WTC11 (cell line): Measurements from ENCODE around the gene PMAIP1. TPM values are rescaled to one million over a fixed set of nuclear protein-coding genes. Genes with fewer than 3 reads are reported as not detected.
"Not testable (repeated sequence)": the region's sequence is repeated elsewhere in the genome, so short reads cannot be mapped to it uniquely, and the experiment has no call there.

Experiments used
- ATAC-seq: fragments of 200-7000 bp; cut with Tn5 transposase; 2 replicates; pipeline ENCODE4 v1.10.0; 2021; ENCODE audit warnings: mild to moderate bottlenecking, moderate library complexity
- CTCF ChIA-PET: fragments of 300-600 bp; sonication (Branson Sonifier 250); formaldehyde crosslinking; loops from one replicate; lab custom pipeline; 2021; ENCODE audit warnings: antibody characterized with exemption; lab: Charles Lee
- POLR2A ChIA-PET: fragments of 350-600 bp; sonication (Branson Sonifier 250); formaldehyde crosslinking; loops from one replicate; lab custom pipeline; 2021; ENCODE audit warnings: antibody characterized with exemption; lab: Charles Lee
- DNase-seq: peaks from one replicate; pipeline ENCODE4 v3.0.0; 2021; ENCODE audit warnings: low spot score
- H3K27ac Mint-ChIP-seq: 2 replicates; pipeline ENCODE4 v1.8.0; 2021; ENCODE audit warnings: mixed read lengths
- H3K27me3 Mint-ChIP-seq: 2 replicates; pipeline ENCODE4 v1.8.0; 2021; ENCODE audit warnings: low read depth, mild to moderate bottlenecking, moderate library complexity, mixed read lengths
- H3K36me3 Mint-ChIP-seq: 2 replicates; pipeline ENCODE4 v1.8.0; 2021; ENCODE audit warnings: mixed read lengths
- H3K4me1 Mint-ChIP-seq: 2 replicates; pipeline ENCODE4 v1.8.0; 2022; ENCODE audit warnings: mixed read lengths
- H3K4me3 Mint-ChIP-seq: 2 replicates; pipeline ENCODE4 v1.8.0; 2021; ENCODE audit warnings: mild to moderate bottlenecking, moderate library complexity, mixed read lengths
- H3K9me3 Mint-ChIP-seq: 2 replicates; pipeline ENCODE4 v1.8.0; 2021; ENCODE audit warnings: mixed read lengths
- ERG ChIP-seq: fragments of 250-450 bp; sonication (Bioruptor Pico); IDR thresholded peaks from 2 replicates; pipeline ENCODE4 v1.8.0; 2021; ENCODE audit warnings: mild to moderate bottlenecking
- FOXK1 ChIP-seq: sonication (generic); formaldehyde crosslinking; IDR thresholded peaks from 2 replicates; pipeline ENCODE4 v1.8.0; 2022; ENCODE audit warnings: mild to moderate bottlenecking, moderate library complexity, missing genetic modification reagents
- GRHL2 ChIP-seq: fragments of 250-450 bp; sonication (Bioruptor Pico); IDR thresholded peaks from 2 replicates; pipeline ENCODE4 v1.8.0; 2022; ENCODE audit warnings: mild to moderate bottlenecking, moderate library complexity; ENCODE audit not compliant: insufficient replicate concordance, severe bottlenecking
- HMGA2 ChIP-seq: fragments of 250-450 bp; sonication (Bioruptor Pico); IDR thresholded peaks from 2 replicates; pipeline ENCODE4 v1.4.0; 2021; ENCODE audit warnings: mild to moderate bottlenecking, moderate library complexity
- JAZF1 ChIP-seq: fragments of 250-450 bp; sonication (Bioruptor Pico); IDR thresholded peaks from 2 replicates; pipeline ENCODE4 v1.9.0; 2021; ENCODE audit warnings: moderate library complexity, mild to moderate bottlenecking, inconsistent platforms
- NR1H2 ChIP-seq: sonication (generic); formaldehyde crosslinking; IDR thresholded peaks from 2 replicates; pipeline ENCODE4 v1.9.0; 2021; ENCODE audit warnings: mild to moderate bottlenecking, moderate library complexity, missing genetic modification reagents
- ZNF416 ChIP-seq: fragments of 250-450 bp; sonication (Bioruptor Pico); IDR thresholded peaks from 2 replicates; pipeline ENCODE4 v1.9.0; 2021; ENCODE audit warnings: mild to moderate bottlenecking, inconsistent platforms
- total RNA-seq: library from RNA; stranded (reverse); gene quantifications from 3 replicates; pipeline ENCODE4 v1.2.3, GENCODE V29; 2021
- TF ChIP-seq, protein P1 (sequence below): sonication (generic); formaldehyde crosslinking; IDR thresholded peaks from 2 replicates; pipeline ENCODE4 v1.8.1; 2022; ENCODE audit warnings: mild to moderate bottlenecking, missing genetic modification reagents, moderate library complexity, borderline replicate concordance
- TF ChIP-seq, protein P2 (sequence below): sonication (generic); formaldehyde crosslinking; IDR thresholded peaks from 2 replicates; pipeline ENCODE4 v1.8.0; 2022; ENCODE audit warnings: mild to moderate bottlenecking, missing genetic modification reagents
- TF ChIP-seq, protein P3 (sequence below): sonication (generic); formaldehyde crosslinking; IDR thresholded peaks from 2 replicates; pipeline ENCODE4 v1.8.1; 2022; ENCODE audit warnings: low read depth, missing genetic modification reagents, borderline replicate concordance
- TF ChIP-seq, protein P4 (sequence below): sonication (generic); formaldehyde crosslinking; IDR thresholded peaks from 2 replicates; pipeline ENCODE4 v1.8.1; 2022; ENCODE audit warnings: mild to moderate bottlenecking, moderate library complexity, missing genetic modification reagents
- TF ChIP-seq, protein P5 (sequence below): sonication (generic); formaldehyde crosslinking; IDR thresholded peaks from 2 replicates; pipeline ENCODE4 v1.8.0; 2022; ENCODE audit warnings: missing genetic modification reagents
- TF ChIP-seq, protein P6 (sequence below): sonication (generic); formaldehyde crosslinking; IDR thresholded peaks from 2 replicates; pipeline ENCODE4 v1.8.1; 2023; ENCODE audit warnings: mild to moderate bottlenecking, missing genetic modification reagents, moderate library complexity
- TF ChIP-seq, protein P7 (sequence below): sonication (generic); formaldehyde crosslinking; IDR thresholded peaks from 2 replicates; pipeline ENCODE4 v1.8.0; 2023; ENCODE audit warnings: missing genetic modification reagents, mild to moderate bottlenecking, borderline replicate concordance
- TF ChIP-seq, protein P8 (sequence below): sonication (generic); formaldehyde crosslinking; IDR thresholded peaks from 2 replicates; pipeline ENCODE4 v1.8.1; 2023; ENCODE audit warnings: mild to moderate bottlenecking, missing genetic modification reagents, moderate library complexity

PMAIP1 gene
- total RNA-seq, 1 experiment from 2014 or later = 152 TPM

- TF ChIP-seq, protein P1, sequence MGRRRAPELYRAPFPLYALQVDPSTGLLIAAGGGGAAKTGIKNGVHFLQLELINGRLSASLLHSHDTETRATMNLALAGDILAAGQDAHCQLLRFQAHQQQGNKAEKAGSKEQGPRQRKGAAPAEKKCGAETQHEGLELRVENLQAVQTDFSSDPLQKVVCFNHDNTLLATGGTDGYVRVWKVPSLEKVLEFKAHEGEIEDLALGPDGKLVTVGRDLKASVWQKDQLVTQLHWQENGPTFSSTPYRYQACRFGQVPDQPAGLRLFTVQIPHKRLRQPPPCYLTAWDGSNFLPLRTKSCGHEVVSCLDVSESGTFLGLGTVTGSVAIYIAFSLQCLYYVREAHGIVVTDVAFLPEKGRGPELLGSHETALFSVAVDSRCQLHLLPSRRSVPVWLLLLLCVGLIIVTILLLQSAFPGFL (CRISPR knock-in tag) = no peak
- TF ChIP-seq, protein P2, sequence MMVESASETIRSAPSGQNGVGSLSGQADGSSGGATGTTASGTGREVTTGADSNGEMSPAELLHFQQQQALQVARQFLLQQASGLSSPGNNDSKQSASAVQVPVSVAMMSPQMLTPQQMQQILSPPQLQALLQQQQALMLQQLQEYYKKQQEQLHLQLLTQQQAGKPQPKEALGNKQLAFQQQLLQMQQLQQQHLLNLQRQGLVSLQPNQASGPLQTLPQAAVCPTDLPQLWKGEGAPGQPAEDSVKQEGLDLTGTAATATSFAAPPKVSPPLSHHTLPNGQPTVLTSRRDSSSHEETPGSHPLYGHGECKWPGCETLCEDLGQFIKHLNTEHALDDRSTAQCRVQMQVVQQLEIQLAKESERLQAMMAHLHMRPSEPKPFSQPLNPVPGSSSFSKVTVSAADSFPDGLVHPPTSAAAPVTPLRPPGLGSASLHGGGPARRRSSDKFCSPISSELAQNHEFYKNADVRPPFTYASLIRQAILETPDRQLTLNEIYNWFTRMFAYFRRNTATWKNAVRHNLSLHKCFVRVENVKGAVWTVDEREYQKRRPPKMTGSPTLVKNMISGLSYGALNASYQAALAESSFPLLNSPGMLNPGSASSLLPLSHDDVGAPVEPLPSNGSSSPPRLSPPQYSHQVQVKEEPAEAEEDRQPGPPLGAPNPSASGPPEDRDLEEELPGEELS (CRISPR knock-in tag) = no peak
- TF ChIP-seq, protein P3, sequence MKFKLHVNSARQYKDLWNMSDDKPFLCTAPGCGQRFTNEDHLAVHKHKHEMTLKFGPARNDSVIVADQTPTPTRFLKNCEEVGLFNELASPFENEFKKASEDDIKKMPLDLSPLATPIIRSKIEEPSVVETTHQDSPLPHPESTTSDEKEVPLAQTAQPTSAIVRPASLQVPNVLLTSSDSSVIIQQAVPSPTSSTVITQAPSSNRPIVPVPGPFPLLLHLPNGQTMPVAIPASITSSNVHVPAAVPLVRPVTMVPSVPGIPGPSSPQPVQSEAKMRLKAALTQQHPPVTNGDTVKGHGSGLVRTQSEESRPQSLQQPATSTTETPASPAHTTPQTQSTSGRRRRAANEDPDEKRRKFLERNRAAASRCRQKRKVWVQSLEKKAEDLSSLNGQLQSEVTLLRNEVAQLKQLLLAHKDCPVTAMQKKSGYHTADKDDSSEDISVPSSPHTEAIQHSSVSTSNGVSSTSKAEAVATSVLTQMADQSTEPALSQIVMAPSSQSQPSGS (CRISPR knock-in tag) = no peak
- TF ChIP-seq, protein P4, sequence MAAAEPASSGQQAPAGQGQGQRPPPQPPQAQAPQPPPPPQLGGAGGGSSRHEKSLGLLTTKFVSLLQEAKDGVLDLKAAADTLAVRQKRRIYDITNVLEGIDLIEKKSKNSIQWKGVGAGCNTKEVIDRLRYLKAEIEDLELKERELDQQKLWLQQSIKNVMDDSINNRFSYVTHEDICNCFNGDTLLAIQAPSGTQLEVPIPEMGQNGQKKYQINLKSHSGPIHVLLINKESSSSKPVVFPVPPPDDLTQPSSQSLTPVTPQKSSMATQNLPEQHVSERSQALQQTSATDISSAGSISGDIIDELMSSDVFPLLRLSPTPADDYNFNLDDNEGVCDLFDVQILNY (CRISPR knock-in tag) = no peak
- TF ChIP-seq, protein P5, sequence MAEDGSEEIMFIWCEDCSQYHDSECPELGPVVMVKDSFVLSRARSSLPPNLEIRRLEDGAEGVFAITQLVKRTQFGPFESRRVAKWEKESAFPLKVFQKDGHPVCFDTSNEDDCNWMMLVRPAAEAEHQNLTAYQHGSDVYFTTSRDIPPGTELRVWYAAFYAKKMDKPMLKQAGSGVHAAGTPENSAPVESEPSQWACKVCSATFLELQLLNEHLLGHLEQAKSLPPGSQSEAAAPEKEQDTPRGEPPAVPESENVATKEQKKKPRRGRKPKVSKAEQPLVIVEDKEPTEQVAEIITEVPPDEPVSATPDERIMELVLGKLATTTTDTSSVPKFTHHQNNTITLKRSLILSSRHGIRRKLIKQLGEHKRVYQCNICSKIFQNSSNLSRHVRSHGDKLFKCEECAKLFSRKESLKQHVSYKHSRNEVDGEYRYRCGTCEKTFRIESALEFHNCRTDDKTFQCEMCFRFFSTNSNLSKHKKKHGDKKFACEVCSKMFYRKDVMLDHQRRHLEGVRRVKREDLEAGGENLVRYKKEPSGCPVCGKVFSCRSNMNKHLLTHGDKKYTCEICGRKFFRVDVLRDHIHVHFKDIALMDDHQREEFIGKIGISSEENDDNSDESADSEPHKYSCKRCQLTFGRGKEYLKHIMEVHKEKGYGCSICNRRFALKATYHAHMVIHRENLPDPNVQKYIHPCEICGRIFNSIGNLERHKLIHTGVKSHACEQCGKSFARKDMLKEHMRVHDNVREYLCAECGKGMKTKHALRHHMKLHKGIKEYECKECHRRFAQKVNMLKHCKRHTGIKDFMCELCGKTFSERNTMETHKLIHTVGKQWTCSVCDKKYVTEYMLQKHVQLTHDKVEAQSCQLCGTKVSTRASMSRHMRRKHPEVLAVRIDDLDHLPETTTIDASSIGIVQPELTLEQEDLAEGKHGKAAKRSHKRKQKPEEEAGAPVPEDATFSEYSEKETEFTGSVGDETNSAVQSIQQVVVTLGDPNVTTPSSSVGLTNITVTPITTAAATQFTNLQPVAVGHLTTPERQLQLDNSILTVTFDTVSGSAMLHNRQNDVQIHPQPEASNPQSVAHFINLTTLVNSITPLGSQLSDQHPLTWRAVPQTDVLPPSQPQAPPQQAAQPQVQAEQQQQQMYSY (CRISPR knock-in tag) = no peak
- no peak for TF ChIP-seq NR1H2 (CRISPR knock-in tag)
- TF ChIP-seq, protein P6, sequence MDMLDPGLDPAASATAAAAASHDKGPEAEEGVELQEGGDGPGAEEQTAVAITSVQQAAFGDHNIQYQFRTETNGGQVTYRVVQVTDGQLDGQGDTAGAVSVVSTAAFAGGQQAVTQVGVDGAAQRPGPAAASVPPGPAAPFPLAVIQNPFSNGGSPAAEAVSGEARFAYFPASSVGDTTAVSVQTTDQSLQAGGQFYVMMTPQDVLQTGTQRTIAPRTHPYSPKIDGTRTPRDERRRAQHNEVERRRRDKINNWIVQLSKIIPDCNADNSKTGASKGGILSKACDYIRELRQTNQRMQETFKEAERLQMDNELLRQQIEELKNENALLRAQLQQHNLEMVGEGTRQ (CRISPR knock-in tag) = no peak
- no peak for TF ChIP-seq GRHL2
- no peak for TF ChIP-seq JAZF1 (CRISPR knock-in tag)
- TF ChIP-seq, protein P7, sequence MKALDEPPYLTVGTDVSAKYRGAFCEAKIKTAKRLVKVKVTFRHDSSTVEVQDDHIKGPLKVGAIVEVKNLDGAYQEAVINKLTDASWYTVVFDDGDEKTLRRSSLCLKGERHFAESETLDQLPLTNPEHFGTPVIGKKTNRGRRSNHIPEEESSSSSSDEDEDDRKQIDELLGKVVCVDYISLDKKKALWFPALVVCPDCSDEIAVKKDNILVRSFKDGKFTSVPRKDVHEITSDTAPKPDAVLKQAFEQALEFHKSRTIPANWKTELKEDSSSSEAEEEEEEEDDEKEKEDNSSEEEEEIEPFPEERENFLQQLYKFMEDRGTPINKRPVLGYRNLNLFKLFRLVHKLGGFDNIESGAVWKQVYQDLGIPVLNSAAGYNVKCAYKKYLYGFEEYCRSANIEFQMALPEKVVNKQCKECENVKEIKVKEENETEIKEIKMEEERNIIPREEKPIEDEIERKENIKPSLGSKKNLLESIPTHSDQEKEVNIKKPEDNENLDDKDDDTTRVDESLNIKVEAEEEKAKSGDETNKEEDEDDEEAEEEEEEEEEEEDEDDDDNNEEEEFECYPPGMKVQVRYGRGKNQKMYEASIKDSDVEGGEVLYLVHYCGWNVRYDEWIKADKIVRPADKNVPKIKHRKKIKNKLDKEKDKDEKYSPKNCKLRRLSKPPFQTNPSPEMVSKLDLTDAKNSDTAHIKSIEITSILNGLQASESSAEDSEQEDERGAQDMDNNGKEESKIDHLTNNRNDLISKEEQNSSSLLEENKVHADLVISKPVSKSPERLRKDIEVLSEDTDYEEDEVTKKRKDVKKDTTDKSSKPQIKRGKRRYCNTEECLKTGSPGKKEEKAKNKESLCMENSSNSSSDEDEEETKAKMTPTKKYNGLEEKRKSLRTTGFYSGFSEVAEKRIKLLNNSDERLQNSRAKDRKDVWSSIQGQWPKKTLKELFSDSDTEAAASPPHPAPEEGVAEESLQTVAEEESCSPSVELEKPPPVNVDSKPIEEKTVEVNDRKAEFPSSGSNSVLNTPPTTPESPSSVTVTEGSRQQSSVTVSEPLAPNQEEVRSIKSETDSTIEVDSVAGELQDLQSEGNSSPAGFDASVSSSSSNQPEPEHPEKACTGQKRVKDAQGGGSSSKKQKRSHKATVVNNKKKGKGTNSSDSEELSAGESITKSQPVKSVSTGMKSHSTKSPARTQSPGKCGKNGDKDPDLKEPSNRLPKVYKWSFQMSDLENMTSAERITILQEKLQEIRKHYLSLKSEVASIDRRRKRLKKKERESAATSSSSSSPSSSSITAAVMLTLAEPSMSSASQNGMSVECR = no peak
- TF ChIP-seq ERG (CRISPR knock-in tag) = no peak
- TF ChIP-seq FOXK1 (CRISPR knock-in tag) = no peak
- TF ChIP-seq ZNF416 = no peak
- TF ChIP-seq, protein P8, sequence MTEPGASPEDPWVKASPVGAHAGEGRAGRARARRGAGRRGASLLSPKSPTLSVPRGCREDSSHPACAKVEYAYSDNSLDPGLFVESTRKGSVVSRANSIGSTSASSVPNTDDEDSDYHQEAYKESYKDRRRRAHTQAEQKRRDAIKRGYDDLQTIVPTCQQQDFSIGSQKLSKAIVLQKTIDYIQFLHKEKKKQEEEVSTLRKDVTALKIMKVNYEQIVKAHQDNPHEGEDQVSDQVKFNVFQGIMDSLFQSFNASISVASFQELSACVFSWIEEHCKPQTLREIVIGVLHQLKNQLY = no peak
- TF ChIP-seq HMGA2 (CRISPR knock-in tag) = no peak
- no peak for DNase-seq
- H3K4me1 Mint-ChIP-seq = peaks cover 25% of the 10 kb centered on the region
- 0 out of 2 replicates have a peak, but pooled peaks cover 2% of the 10 kb centered on the region for H3K36me3 Mint-ChIP-seq
- H3K27ac Mint-ChIP-seq = no peak overlapping the region; the same call in 1 of the 2 replicates
- H3K27me3 Mint-ChIP-seq = no peaks in the 10 kb centered on the region
- ATAC-seq = no peak; the same call in 1 of the 2 replicates
- ChIA-PET CTCF (no interaction called here), POLR2A (interaction anchor here (1.2 kb wide), 1 partner anchor 14 kb away, joined by 4 read pairs; the partner anchor contains the start of gene PMAIP1)
- no peak overlapping the region for H3K4me3 Mint-ChIP-seq
- H3K9me3 Mint-ChIP-seq = 0 out of 2 replicates have a peak, but pooled peaks cover 4% of the 10 kb centered on the region
Observed at GRCh38 chr18:59885579-59886163, 14.1 kb upstream of the PMAIP1 start.

DNA sequence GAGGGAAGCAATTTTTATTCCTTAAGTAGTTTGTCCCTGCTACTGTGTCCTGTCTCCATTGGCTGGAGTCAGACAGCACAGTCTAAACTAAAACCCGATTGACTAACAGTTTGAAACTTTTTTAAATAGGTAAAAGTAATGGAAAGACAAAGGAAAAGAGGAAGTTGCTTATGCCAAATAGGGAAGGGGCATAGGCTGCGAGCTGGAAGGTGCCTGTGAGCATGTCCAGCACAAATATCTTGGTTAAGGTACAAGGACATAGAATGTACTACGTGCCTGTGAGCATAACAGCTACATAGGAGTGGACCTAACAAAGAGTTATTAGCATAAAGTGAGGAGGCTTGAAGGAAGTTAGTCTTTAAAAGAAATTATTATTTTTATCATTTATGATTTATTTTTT, 13.4 kb upstream of the PMAIP1 start:
- peaks cover 33% of the 10 kb centered on the region for H3K4me1 Mint-ChIP-seq
- H3K9me3 Mint-ChIP-seq, H3K36me3 Mint-ChIP-seq, CTCF ChIA-PET, DNase-seq, ATAC-seq, H3K4me3 Mint-ChIP-seq, H3K27me3 Mint-ChIP-seq: not testable (repeated sequence)
- peak overlapping the region; percentile 74; the same call in 1 of the 2 replicates for H3K27ac Mint-ChIP-seq
- POLR2A ChIA-PET = interaction anchor here (1.2 kb wide), 1 partner anchor 13 kb away, joined by 4 read pairs; the partner anchor contains the start of gene PMAIP1
